Gastrocnemius medialis (tissue), 4 donors: ENCODE data around the gene CRYZ.
A peak's percentile ranks its signal among the peaks of the same experiment; 100 is the strongest.

Experiments
- CTCF ChIP-seq, 5 experiments: fragments of 450-650 bp in 3 of 5; fragments of 200-600 bp in 2 of 5; sonication (generic) in 2 of 5; IDR thresholded peaks in 4 of 5; conservative IDR thresholded peaks in 1 of 5; 1 replicate in 4 of 5; 2 replicates in 1 of 5; pipeline ENCODE4 v1.5.1; 2016 to 2019; ENCODE audit warnings: antibody characterized with exemption in 5 of 5, mild to moderate bottlenecking in 3 of 5, moderate library complexity in 3 of 5
- POLR2A ChIP-seq, 2 donors: fragments of 450-650 bp; IDR thresholded peaks; one replicate each; pipeline ENCODE4 v1.6.1; 2017; ENCODE audit warnings: antibody characterized with exemption in 2 of 2, mild to moderate bottlenecking in 2 of 2, moderate library complexity in 2 of 2

- TF ChIP-seq CTCF (IDR thresholded peaks at IDR 0.05 in 4 of 5, conservative IDR thresholded peaks at IDR 0.05 in 1 of 5), result peak in 4 of 5 experiments; percentile 40 to 69 (median 56)
- TF ChIP-seq POLR2A (IDR thresholded peaks at IDR 0.05), result no peak
Measured at GRCh38 chr1:74771913-74772515, 39.2 kb upstream of the CRYZ start.
